ENCODE results near the gene LTO1.

Gene LTO1

DNA sequence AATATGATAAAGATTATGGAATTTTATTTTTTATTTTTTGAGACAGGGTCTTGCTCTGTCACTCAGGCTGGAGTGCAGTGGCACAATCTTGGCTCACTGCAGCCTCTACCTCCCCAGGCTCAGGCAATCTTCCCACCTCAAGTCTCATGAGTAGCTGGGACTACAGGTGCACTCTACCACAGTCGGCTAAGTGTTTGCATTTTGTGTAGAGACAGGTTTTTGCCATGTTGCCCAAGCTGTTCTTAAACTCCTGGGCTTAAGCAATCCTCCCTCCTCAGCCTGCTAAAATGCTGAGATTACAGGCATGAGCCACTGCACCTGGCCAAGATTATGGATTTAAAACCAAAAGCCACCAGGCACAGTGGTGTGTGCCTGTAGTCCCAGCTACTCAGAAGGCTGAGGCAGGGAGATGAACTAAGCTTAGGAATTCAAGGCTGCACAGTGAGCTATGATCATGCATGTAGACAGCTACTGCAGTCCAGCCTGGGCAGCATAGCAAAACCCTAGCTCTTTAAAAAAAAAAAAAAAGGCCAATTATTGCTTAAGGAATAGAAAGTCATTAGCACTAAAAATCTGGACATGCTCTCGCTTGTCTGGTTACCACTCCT, 54.4 kb downstream of the LTO1 start:
- Histone ChIP-seq H4K20me1 (no peaks in the 10 kb centered on the region), H3K27ac (no peak overlapping the region), H3K9ac (no peak overlapping the region), H3K4me1 (no peaks in the 10 kb centered on the region), H3K4me3 (no peak overlapping the region), H3K36me3 (no peaks in the 10 kb centered on the region), H3K27me3 (no peaks in the 10 kb centered on the region), H3K9me3 (replicated peaks in 1 of 11) (no peaks in the 10 kb centered on the region), H3K4me2 (no peak overlapping the region)
- TF ChIP-seq Cebpa-rat (IDR thresholded peaks at IDR 0.05) = no peak

DNA sequence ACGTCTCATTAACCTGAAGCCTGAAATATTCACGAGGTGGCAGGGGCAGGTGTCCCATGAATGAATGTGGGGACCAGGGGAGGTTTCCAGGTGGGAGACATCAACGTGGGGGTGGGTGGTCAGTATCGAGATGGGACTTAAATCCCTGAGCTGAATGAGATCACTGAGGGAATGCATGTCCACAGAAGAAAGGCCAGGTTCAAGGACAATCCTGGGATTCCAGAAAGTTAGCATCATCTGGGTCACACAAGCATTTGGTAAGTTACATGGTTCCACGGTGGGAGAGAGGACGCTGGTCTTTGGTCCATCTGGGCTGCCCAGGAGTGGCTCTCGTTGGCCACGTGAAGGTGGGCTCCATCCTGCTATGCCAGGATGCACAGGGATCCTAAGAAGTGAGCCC, 56.9 kb downstream of the LTO1 start:
- Histone ChIP-seq H3K4me2 (no peak overlapping the region), H4K20me1 (no peaks in the 10 kb centered on the region), H3K4me3 (no peak overlapping the region), H3K4me1 (no peaks in the 10 kb centered on the region), H3K36me3 (no peaks in the 10 kb centered on the region), H3K9me3 (replicated peaks in 1 of 11) (no peaks in the 10 kb centered on the region), H3K27ac (no peak overlapping the region), H3K9ac (no peak overlapping the region), H3K27me3 (no peaks in the 10 kb centered on the region)
- TF ChIP-seq Cebpa-rat (IDR thresholded peaks at IDR 0.05) = no peak

DNA sequence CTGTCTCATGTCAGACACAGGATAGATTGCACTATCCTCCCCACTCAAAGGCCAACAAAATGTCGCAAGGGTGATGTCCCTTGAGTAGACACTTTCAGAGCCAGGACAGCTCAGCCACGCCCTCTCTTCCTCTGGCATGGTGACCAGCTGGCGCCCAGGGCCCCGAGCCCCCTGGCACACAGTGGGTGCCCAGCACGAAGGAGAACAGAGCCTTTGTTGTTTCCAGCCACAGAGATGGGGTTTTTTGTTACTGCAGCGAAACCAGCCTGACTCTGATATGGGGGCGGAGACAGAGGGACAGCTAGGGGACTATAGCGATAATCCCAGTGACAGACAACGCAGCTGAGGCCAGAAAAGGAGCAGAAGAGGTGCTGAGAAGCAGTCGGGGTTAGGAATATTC, 57.5 kb downstream of the LTO1 start:
- H3K9ac ChIP-seq = no peak overlapping the region

DNA sequence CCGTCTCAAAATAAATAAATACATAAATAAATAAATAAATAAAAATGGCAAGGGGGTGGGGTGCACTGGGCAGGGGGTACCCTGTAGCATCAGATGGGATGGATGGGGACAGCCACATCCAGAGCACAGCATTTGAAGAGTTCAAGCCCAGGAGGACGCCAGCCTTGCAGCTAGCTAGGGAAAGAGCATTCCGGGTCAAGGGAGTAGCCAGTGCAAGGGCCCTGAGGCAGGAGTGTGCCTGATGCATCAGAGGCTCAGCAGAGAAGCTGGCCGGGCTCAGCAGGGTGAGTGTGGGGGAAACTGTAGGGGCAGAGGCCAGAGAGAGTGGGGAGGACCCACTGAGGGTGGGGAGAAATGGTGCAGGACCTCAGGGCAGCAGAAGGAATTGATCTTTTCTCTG, 57.9 kb downstream of the LTO1 start:
- H3K4me2 ChIP-seq = no peak overlapping the region
- H3K36me3 ChIP-seq = no peaks in the 10 kb centered on the region
- TF ChIP-seq Cebpa-rat (IDR thresholded peaks at IDR 0.05) = no peak
- H3K9me3 ChIP-seq (replicated peaks in 1 of 11) = no peaks in the 10 kb centered on the region
- H3K27ac ChIP-seq = no peak overlapping the region
- H3K27me3 ChIP-seq = no peaks in the 10 kb centered on the region
- no peaks in the 10 kb centered on the region for H4K20me1 ChIP-seq
- no peak overlapping the region for H3K9ac ChIP-seq
- no peak overlapping the region for H3K4me3 ChIP-seq
- H3K4me1 ChIP-seq = peaks cover 0 to 1% (median 0%) of the 10 kb centered on the region in 10 experiments; a peak in 5 of 20 replicates

More for the DNA sequence above, 57.5 kb downstream of the LTO1 start:
- no peak for TF ChIP-seq Cebpa-rat (IDR thresholded peaks at IDR 0.05)
- no peaks in the 10 kb centered on the region for H3K27me3 ChIP-seq
- H3K4me3 ChIP-seq = no peak overlapping the region
- no peaks in the 10 kb centered on the region for H4K20me1 ChIP-seq
- H3K4me2 ChIP-seq = no peak overlapping the region
- H3K36me3 ChIP-seq = no peaks in the 10 kb centered on the region
- H3K27ac ChIP-seq = no peak overlapping the region
- no peaks in the 10 kb centered on the region for H3K9me3 ChIP-seq (replicated peaks in 1 of 11)
- H3K4me1 ChIP-seq = no peaks in the 10 kb centered on the region

Data from BLaER1 treated with 17β-estradiol and CSF1 and Interleukin-3, amounts not matched to agents 10 nM and 100 nM (cell line).